Astrocyte (in vitro differentiated cells and primary cell): ENCODE data around the gene IMMP2L. TPM values are rescaled to one million over a fixed set of nuclear protein-coding genes. Genes with fewer than 3 reads are reported as not detected.

Source experiments
- DNase-seq: peaks from one replicate; pipeline ENCODE4 v3.0.0-alpha.2; 2010; ENCODE audit warnings: low read depth
- FAIRE-seq: peaks from 2 replicates; lab custom pipeline; 2011; peaks lifted over from hg19 to GRCh38; lab: Jason Lieb, UNC
- H2AFZ ChIP-seq: 2 replicates; pipeline ENCODE4 v1.6.0; 2012; ENCODE audit warnings: low read depth, low read length, inconsistent platforms
- H3K27ac ChIP-seq: 2 replicates; pipeline ENCODE4 v1.5.1; 2011; ENCODE audit warnings: low read depth, low read length, inconsistent platforms
- H3K27me3 ChIP-seq: 2 replicates; pipeline ENCODE4 v1.6.0; 2011; ENCODE audit warnings: low read length, inconsistent platforms; ENCODE audit not compliant: insufficient read depth
- H3K36me3 ChIP-seq: 2 replicates; pipeline ENCODE4 v1.5.1; 2011; ENCODE audit warnings: low read length, inconsistent platforms; ENCODE audit not compliant: insufficient read depth
- H3K4me1 ChIP-seq: 2 replicates; pipeline ENCODE4 v1.5.1; 2011; ENCODE audit warnings: low read length, inconsistent platforms; ENCODE audit not compliant: insufficient read depth
- H3K4me2 ChIP-seq: 2 replicates; pipeline ENCODE4 v1.6.0; 2012; ENCODE audit warnings: low read length, inconsistent platforms
- H3K4me3 ChIP-seq: 2 replicates; pipeline ENCODE4 v1.5.1; 2011; ENCODE audit warnings: low read depth, mild to moderate bottlenecking, low read length, inconsistent platforms; ENCODE audit not compliant: insufficient read depth
- H3K79me2 ChIP-seq: 2 replicates; pipeline ENCODE4 v1.6.0; 2012; ENCODE audit warnings: mild to moderate bottlenecking, low read length, inconsistent platforms; ENCODE audit not compliant: insufficient read depth
- H3K9ac ChIP-seq: 2 replicates; pipeline ENCODE4 v1.6.0; 2012; ENCODE audit warnings: mild to moderate bottlenecking, low read length, inconsistent platforms
- H3K9me3 ChIP-seq: 2 replicates; pipeline ENCODE4 v1.5.1; 2012; ENCODE audit warnings: low read depth, mild to moderate bottlenecking, low read length, inconsistent platforms; ENCODE audit not compliant: insufficient read depth
- H4K20me1 ChIP-seq: 2 replicates; pipeline ENCODE4 v1.6.0; 2012; ENCODE audit warnings: low read length, inconsistent platforms; ENCODE audit not compliant: insufficient read depth
- H3K27ac Mint-ChIP-seq: one replicate; pipeline ENCODE4 v1.8.0; 2021; ENCODE audit warnings: mild to moderate bottlenecking, mixed read lengths; ENCODE audit not compliant: unreplicated experiment
- H3K27me3 Mint-ChIP-seq: one replicate; pipeline ENCODE4 v1.8.0; 2021; ENCODE audit warnings: low read depth, mixed read lengths; ENCODE audit not compliant: unreplicated experiment
- H3K36me3 Mint-ChIP-seq: one replicate; pipeline ENCODE4 v1.8.0; 2021; ENCODE audit warnings: low read depth, mixed read lengths; ENCODE audit not compliant: unreplicated experiment
- H3K4me1 Mint-ChIP-seq: one replicate; pipeline ENCODE4 v1.8.0; 2021; ENCODE audit warnings: low read depth, mixed read lengths; ENCODE audit not compliant: unreplicated experiment
- H3K4me3 Mint-ChIP-seq: one replicate; pipeline ENCODE4 v1.8.0; 2021; ENCODE audit warnings: mild to moderate bottlenecking, moderate library complexity, mixed read lengths; ENCODE audit not compliant: unreplicated experiment
- H3K9me3 Mint-ChIP-seq: one replicate; pipeline ENCODE4 v1.8.0; 2021; ENCODE audit warnings: mild to moderate bottlenecking, mixed read lengths; ENCODE audit not compliant: unreplicated experiment
- EZH2 ChIP-seq: IDR thresholded peaks from 2 replicates; pipeline ENCODE4 v1.6.1; 2012; ENCODE audit warnings: mild to moderate bottlenecking, low read length, inconsistent platforms; ENCODE audit not compliant: insufficient read depth
- total RNA-seq: library from RNA; stranded (reverse); gene quantifications from 2 replicates; pipeline ENCODE4 v1.2.1, GENCODE V29; 2021
- TF ChIP-seq, protein P1 (sequence below): IDR thresholded peaks from 2 replicates; pipeline ENCODE4 v1.5.1; 2011; ENCODE audit warnings: low read depth, mild to moderate bottlenecking, inconsistent platforms, low read length, moderate library complexity; ENCODE audit not compliant: insufficient read depth

The IMMP2L gene
- total RNA-seq, 1 donor from 2014 or later: 13.8 TPM

DNA sequence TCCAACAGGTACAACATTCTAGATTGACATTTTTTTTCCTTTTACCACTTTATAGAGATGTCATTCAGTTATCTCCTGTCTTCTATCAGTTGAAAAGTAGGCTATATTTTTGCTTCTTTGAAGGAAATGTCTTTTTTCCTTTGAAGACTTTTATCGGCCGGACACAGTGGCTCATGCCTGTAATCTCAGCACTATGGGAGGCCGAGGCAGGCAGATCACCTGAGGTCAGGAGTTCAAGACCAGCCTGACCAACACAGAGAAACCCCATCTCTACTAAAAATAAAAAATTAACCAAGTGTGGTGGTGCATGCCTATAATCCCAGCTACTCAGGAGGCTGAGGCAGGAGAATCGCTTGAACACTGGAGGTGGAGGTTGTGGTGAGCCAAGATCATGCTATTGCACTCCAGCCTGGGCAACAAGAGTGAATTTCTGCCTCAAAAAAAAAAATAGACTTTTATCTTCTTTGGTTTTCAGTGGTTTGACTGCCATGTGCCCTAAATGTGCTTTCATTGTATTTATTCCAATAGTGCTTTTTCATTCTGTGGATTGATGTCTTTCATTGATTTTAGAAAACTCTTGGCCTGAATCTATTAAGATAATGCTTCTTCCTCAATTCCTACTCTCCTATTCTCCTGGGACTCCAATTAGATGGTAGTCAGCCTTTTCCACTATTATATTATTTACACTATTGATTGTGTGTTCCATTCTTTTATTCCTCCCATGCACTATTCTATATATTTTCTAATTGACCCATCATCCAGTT lies 84.6 kb downstream of the IMMP2L start:
- FAIRE-seq (no peak), DNase-seq (no peak)
- Histone ChIP-seq H3K36me3 (no peaks in the 10 kb centered on the region), H3K27ac (no peak overlapping the region), H2AFZ (no peak overlapping the region), H3K9ac (no peak overlapping the region), H3K4me3 (no peak overlapping the region), H3K79me2 (no peaks in the 10 kb centered on the region), H3K4me2 (no peak overlapping the region), H3K4me1 (no peaks in the 10 kb centered on the region), H4K20me1 (no peaks in the 10 kb centered on the region), H3K9me3 (no peaks in the 10 kb centered on the region), H3K27me3 (no peaks in the 10 kb centered on the region)
- peaks cover 2% of the 10 kb centered on the region for H3K36me3 Mint-ChIP-seq
- no peaks in the 10 kb centered on the region for H3K27me3 Mint-ChIP-seq
- H3K27ac Mint-ChIP-seq: no peak overlapping the region
- peaks cover 5% of the 10 kb centered on the region for H3K4me1 Mint-ChIP-seq
- H3K4me3 Mint-ChIP-seq: no peak overlapping the region
- no peak for TF ChIP-seq EZH2
- TF ChIP-seq, protein P1, sequence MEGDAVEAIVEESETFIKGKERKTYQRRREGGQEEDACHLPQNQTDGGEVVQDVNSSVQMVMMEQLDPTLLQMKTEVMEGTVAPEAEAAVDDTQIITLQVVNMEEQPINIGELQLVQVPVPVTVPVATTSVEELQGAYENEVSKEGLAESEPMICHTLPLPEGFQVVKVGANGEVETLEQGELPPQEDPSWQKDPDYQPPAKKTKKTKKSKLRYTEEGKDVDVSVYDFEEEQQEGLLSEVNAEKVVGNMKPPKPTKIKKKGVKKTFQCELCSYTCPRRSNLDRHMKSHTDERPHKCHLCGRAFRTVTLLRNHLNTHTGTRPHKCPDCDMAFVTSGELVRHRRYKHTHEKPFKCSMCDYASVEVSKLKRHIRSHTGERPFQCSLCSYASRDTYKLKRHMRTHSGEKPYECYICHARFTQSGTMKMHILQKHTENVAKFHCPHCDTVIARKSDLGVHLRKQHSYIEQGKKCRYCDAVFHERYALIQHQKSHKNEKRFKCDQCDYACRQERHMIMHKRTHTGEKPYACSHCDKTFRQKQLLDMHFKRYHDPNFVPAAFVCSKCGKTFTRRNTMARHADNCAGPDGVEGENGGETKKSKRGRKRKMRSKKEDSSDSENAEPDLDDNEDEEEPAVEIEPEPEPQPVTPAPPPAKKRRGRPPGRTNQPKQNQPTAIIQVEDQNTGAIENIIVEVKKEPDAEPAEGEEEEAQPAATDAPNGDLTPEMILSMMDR: no peak
- H3K9me3 Mint-ChIP-seq: no peaks in the 10 kb centered on the region

DNA sequence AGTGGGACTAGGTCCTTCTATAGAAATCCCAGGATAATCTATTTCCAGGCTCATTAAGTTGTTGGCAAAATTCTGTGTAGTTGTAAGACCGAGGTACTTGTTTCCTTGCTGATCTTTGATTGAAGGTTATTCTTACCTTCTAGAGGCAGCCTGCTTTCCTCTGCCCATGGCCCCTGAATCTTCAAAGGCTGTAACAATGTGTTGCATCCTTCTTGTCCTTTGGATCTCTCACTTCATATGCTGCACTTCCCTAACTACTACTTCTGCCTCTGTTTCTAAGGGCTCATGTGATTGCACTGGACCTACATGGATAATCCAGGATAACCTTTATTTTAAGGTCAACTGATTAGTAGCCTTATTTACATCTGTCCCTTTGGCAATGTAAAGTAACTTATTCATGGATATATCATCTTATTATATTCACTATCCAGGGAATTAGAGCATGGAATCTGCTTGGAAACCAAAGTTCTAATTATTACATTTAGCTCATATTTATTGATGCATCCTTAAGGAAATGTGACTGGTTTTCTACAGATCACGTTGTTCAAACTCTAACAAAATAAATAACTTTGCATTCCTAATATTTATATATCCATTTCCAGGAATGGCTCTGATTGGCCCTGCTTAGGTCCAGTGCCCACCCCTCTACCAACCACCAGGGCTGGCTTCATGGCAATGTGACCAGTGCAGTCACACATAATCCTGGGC lies 85.6 kb downstream of the IMMP2L start:
- Histone ChIP-seq H3K4me2 (no peak overlapping the region), H4K20me1 (no peaks in the 10 kb centered on the region), H3K9ac (no peak overlapping the region), H3K27me3 (no peaks in the 10 kb centered on the region), H2AFZ (no peak overlapping the region), H3K36me3 (no peaks in the 10 kb centered on the region), H3K27ac (no peak overlapping the region), H3K9me3 (no peaks in the 10 kb centered on the region), H3K4me3 (no peak overlapping the region), H3K4me1 (no peaks in the 10 kb centered on the region), H3K79me2 (no peaks in the 10 kb centered on the region)
- Mint-ChIP-seq H3K9me3 (no peaks in the 10 kb centered on the region), H3K27me3 (no peaks in the 10 kb centered on the region), H3K36me3 (peaks cover 2% of the 10 kb centered on the region), H3K4me1 (no peaks in the 10 kb centered on the region), H3K4me3 (no peak overlapping the region), H3K27ac (no peak overlapping the region)
- no peak for TF ChIP-seq EZH2
- TF ChIP-seq, protein P1: no peak
- FAIRE-seq (no peak), DNase-seq (no peak)
